Activated CD8-positive, alpha-beta memory T cell treated with anti-CD3 and anti-CD28 coated beads, Interleukin-2, amount 10 ng/mL, durations not matched to agents 7 days and 5 days (primary cell): ENCODE measurements around the gene BLVRA. TPM values are rescaled to one million over a fixed set of nuclear protein-coding genes. Genes with fewer than 3 reads are reported as not detected.
"Not testable (repeated sequence)": the region's sequence is repeated elsewhere in the genome, so short reads cannot be mapped to it uniquely, and the experiment has no call there.

ENCODE experiments used
- ATAC-seq: fragments of 150-1000 bp; cut with Tn5 transposase; one replicate; pipeline ENCODE4 v1.10.0; 2021; ENCODE audit warnings: moderate library complexity
- CTCF ChIA-PET: fragments of 350-600 bp; sonication (Branson Sonifier 250); formaldehyde crosslinking; loops from one replicate; lab custom pipeline; 2021; ENCODE audit warnings: antibody characterized with exemption; lab: Charles Lee
- DNase-seq: peaks from one replicate; pipeline ENCODE4 v3.0.0-alpha.2; 2020
- H3K27ac Mint-ChIP-seq: one replicate; pipeline ENCODE4 v1.8.0; 2021; ENCODE audit warnings: mild to moderate bottlenecking, mixed read lengths
- H3K27me3 Mint-ChIP-seq: one replicate; pipeline ENCODE4 v1.8.0; 2021; ENCODE audit warnings: mixed read lengths
- H3K36me3 Mint-ChIP-seq: one replicate; pipeline ENCODE4 v1.8.0; 2021; ENCODE audit warnings: mild to moderate bottlenecking, mixed read lengths
- H3K4me1 Mint-ChIP-seq: one replicate; pipeline ENCODE4 v1.8.0; 2021; ENCODE audit warnings: mixed read lengths
- H3K4me3 Mint-ChIP-seq: one replicate; pipeline ENCODE4 v1.8.0; 2021; ENCODE audit warnings: mild to moderate bottlenecking, moderate library complexity, mixed read lengths
- H3K9me3 Mint-ChIP-seq: one replicate; pipeline ENCODE4 v1.8.0; 2022; ENCODE audit warnings: low read depth, mixed read lengths
- total RNA-seq, 2 experiments: library from RNA; stranded (reverse); gene quantifications; one replicate each; pipeline ENCODE4 v1.2.3, GENCODE V29; 2021

BLVRA gene
- total RNA-seq, 2 experiments from 2014 or later: 37.2 to 46.9 TPM

DNA sequence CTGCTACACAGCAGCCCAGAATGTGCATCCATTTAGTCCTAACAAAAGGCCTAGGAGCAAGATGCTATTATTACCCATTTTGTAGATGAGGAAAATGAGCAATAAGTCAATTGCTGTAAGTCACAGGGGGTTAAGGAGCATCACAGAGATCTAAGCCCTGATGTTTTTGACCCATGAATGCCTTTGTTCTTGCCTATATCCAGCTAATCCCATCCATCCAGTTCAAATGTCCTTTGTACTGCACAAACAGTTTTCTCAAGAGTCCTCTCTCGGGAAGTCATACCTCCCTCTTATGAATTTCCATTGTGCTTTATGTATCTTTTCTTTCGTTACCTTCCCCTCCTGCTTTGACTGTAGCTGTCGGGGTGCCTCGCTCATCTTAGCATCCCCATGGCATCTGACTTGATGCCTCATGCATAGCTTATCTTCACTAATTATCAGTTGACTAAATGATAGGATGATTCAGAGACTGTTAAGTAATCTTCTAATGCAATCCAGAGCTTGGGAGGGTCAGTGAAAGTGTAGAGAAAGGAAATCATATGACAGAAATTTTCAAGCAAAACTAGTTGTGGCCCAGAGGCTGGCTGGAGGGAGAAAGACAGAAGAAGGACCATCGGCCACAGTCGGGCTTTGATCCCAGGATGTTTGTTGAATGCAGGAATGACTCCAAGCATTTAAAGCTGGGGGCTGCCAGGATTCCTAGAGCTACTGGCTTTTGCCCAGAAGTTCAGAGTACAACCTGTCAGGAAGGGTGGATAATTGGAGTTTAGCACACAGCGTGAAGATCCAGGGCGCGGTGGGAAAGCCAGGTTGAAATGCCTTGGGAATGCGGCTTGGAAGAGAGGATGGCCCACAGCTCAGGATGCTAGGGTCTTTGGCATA is 23.5 kb downstream of the BLVRA start:
- Mint-ChIP-seq H3K27me3 (no peaks in the 10 kb centered on the region), H3K4me1 (peaks cover 14% of the 10 kb centered on the region), H3K36me3 (peaks cover 11% of the 10 kb centered on the region), H3K27ac (no peak overlapping the region), H3K9me3 (no peaks in the 10 kb centered on the region), H3K4me3 (no peak overlapping the region)
- CTCF ChIA-PET: no interaction called here
- ATAC-seq: no peak
- no peak for DNase-seq

DNA sequence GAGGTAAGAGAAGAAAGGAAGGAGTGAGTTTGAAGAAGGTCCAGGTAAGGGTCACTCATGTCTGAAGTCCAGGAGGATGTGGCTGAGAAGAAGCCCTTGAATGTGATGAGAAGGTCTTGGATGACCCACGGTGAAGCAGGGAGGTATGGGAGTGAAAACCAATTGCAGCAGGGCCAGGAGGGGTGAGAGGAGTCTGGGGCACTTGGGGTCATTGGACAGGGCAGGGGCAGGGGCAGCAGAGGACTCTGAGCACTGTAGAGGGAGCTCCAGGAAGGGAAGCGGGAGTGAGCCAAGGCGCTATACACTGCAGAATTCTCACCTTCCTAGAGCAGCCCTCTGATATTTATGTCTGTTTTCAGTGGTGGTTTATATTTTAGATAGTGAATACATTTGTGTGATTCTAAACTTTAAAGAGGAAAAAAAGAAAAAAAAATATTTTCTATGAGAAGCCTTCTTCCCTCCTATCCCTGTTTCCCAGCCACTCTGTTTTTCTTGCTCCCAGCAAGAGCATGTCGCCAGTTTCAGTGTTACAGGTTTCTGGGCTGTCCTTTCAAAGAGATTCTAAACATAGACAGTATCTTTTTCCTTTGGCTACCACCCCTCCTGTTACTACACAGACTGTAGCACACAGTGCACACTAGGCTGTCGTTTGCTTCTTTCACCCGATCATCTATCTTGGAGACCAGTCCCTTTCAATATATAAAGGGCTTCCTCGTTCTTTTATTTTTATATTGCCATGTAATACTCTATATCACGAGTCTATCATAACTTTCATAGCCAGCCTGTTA is 24.5 kb downstream of the BLVRA start:
- H3K27ac Mint-ChIP-seq: no peak overlapping the region
- H3K36me3 Mint-ChIP-seq: peaks cover 11% of the 10 kb centered on the region
- CTCF ChIA-PET: no interaction called here
- H3K4me3 Mint-ChIP-seq: no peak overlapping the region
- no peaks in the 10 kb centered on the region for H3K27me3 Mint-ChIP-seq
- ATAC-seq (no peak), DNase-seq (no peak)
- peaks cover 14% of the 10 kb centered on the region for H3K4me1 Mint-ChIP-seq
- H3K9me3 Mint-ChIP-seq: no peaks in the 10 kb centered on the region

GRCh38 chr7:43784030-43784584 is 25.6 kb downstream of the BLVRA start:
- ATAC-seq (peak; percentile 10), DNase-seq (no peak)
- H3K27me3 Mint-ChIP-seq: no peaks in the 10 kb centered on the region
- H3K27ac Mint-ChIP-seq: no peak overlapping the region
- H3K9me3 Mint-ChIP-seq: no peaks in the 10 kb centered on the region
- H3K36me3 Mint-ChIP-seq: peaks cover 12% of the 10 kb centered on the region
- peaks cover 13% of the 10 kb centered on the region for H3K4me1 Mint-ChIP-seq
- CTCF ChIA-PET: interaction anchor here (0.6 to 2.1 kb wide), 4 partner anchors 25 to 202 kb away, joined by 3 to 7 read pairs (median 3); partner anchors contain the start of genes BLVRA and STK17A
- H3K4me3 Mint-ChIP-seq: no peak overlapping the region

GRCh38 chr7:43784585-43785087 is 26.2 kb downstream of the BLVRA start:
- peak overlapping the region; percentile 47 for H3K27ac Mint-ChIP-seq
- H3K36me3 Mint-ChIP-seq: peaks cover 11% of the 10 kb centered on the region
- ATAC-seq (peak; percentile 90), DNase-seq (peak; percentile 71)
- not testable (repeated sequence) for H3K9me3 Mint-ChIP-seq, H3K4me3 Mint-ChIP-seq, H3K27me3 Mint-ChIP-seq
- peaks cover 12% of the 10 kb centered on the region for H3K4me1 Mint-ChIP-seq
- CTCF ChIA-PET: interaction anchor here (0.6 to 2.1 kb wide), 4 partner anchors 26 to 202 kb away, joined by 3 to 7 read pairs (median 3); partner anchors contain the start of genes BLVRA and STK17A

- DNase-seq (no peak), ATAC-seq (no peak)
- no peak overlapping the region for H3K27ac Mint-ChIP-seq
- no peaks in the 10 kb centered on the region for H3K27me3 Mint-ChIP-seq
- no peaks in the 10 kb centered on the region for H3K9me3 Mint-ChIP-seq
- peaks cover 7% of the 10 kb centered on the region for H3K36me3 Mint-ChIP-seq
- H3K4me1 Mint-ChIP-seq: peaks cover 12% of the 10 kb centered on the region
- H3K4me3 Mint-ChIP-seq: no peak overlapping the region
- CTCF ChIA-PET: interaction anchor here (2.1 kb wide), 1 partner anchor 203 kb away, joined by 7 read pairs; the partner anchor contains the start of gene STK17A
These were observed 26.9 kb downstream of the BLVRA start for GRCh38 chr7:43785420-43785819.

- no peak overlapping the region for H3K27ac Mint-ChIP-seq
- H3K27me3 Mint-ChIP-seq: no peaks in the 10 kb centered on the region
- no peak overlapping the region for H3K4me3 Mint-ChIP-seq
- no peaks in the 10 kb centered on the region for H3K9me3 Mint-ChIP-seq
- ATAC-seq: no peak
- H3K36me3 Mint-ChIP-seq: peaks cover 5% of the 10 kb centered on the region
- peaks cover 12% of the 10 kb centered on the region for H3K4me1 Mint-ChIP-seq
- CTCF ChIA-PET: no interaction called here
- DNase-seq: no peak
These were observed 29.3 kb downstream of the BLVRA start for GRCh38 chr7:43787771-43788170.

DNA sequence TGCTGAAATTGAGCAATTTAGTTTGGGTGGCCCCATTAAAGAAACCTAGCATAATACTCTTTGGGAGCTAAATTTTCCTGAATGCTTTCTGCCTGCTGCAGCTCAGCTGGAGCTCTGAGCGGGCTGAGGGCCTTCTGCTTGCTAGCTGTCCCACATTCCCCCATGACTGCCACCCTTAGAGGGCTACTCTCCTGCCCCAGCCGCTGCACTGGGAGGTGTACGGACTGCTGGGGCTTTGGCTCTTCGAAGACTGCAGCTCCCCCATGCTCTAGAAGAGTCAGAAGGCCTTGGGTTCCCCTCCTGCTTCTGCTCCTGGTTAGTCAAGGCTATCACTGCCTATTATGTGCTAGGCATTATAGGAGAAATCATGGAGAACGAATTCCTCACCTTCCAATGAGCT is 31.5 kb downstream of the BLVRA start:
- Mint-ChIP-seq H3K4me3 (no peak overlapping the region), H3K9me3 (no peaks in the 10 kb centered on the region), H3K27ac (no peak overlapping the region), H3K4me1 (peaks cover 7% of the 10 kb centered on the region), H3K36me3 (peaks cover 10% of the 10 kb centered on the region), H3K27me3 (no peaks in the 10 kb centered on the region)
- DNase-seq (no peak), ATAC-seq (no peak)
- CTCF ChIA-PET: interaction anchor here (1.1 kb wide), 1 partner anchor 208 kb away, joined by 5 read pairs; the partner anchor contains the start of gene STK17A

GRCh38 chr7:43790834-43791233 is 32.4 kb downstream of the BLVRA start:
- no peak for DNase-seq
- Mint-ChIP-seq H3K9me3 (no peaks in the 10 kb centered on the region), H3K27me3 (no peaks in the 10 kb centered on the region), H3K36me3 (peaks cover 12% of the 10 kb centered on the region), H3K4me1 (peaks cover 3% of the 10 kb centered on the region), H3K4me3 (no peak overlapping the region), H3K27ac (no peak overlapping the region)
- ATAC-seq: no peak
- CTCF ChIA-PET: interaction anchor here (1.1 kb wide), 1 partner anchor 208 kb away, joined by 5 read pairs; the partner anchor contains the start of gene STK17A

DNA sequence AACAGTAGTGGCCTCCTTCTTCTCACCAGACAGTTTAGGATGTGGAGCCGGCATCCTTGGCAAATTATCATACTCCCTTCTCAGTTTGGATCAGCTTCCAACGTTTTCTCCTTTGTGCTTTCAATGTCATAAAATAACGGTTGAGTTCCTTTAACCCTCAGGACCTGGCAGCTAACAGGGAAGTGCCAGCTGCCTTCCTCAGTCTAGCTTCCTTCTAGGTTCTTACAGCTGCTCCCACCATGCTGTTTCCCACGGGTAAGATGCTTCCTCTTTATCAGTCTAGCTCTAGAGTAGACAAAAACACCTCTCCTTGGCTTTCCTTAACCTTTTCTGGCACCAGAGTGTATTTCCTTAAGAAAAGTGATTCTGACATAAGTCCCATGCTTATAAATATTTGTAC is 33.2 kb downstream of the BLVRA start:
- H3K36me3 Mint-ChIP-seq: peaks cover 15% of the 10 kb centered on the region
- H3K27me3 Mint-ChIP-seq: no peaks in the 10 kb centered on the region
- no peak overlapping the region for H3K27ac Mint-ChIP-seq
- H3K4me3 Mint-ChIP-seq: no peak overlapping the region
- no peak for DNase-seq
- CTCF ChIA-PET: interaction anchor here (2.8 kb wide), 1 partner anchor 46 kb away, joined by 8 read pairs; no protein-coding TSS in a partner anchor
- peaks cover 3% of the 10 kb centered on the region for H3K4me1 Mint-ChIP-seq
- ATAC-seq: no peak
- no peaks in the 10 kb centered on the region for H3K9me3 Mint-ChIP-seq

DNA sequence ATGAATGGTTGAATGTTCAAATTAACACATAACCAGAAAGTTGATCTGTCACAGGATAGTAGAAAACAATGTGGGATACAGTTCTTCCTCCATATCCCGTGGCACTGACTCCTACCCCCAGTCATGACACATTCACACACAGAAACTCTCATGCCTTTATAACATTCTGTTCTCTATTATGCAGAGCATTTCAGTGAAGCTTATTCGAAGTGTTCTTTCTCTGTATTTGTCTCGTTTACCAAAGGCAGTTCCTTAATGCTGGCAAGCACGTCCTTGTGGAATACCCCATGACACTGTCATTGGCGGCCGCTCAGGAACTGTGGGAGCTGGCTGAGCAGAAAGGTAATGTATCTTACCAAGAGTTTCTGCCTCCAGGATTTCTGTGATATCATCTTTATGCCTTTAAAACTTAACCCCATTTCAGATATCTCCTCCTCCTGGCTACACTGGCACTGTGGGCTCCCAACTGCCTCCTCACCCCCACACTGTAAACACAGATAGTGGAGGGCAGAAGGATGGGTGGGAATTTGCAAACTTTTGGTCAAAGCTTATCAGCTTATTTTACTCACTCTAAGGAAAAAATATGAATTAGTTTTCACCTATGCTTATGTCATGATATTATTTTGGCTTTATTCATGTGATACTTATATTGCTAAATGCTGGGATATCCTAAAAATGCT is 34.1 kb downstream of the BLVRA start:
- DNase-seq: no peak
- ATAC-seq: no peak
- Mint-ChIP-seq H3K4me1 (peaks cover 3% of the 10 kb centered on the region), H3K36me3 (peaks cover 15% of the 10 kb centered on the region), H3K9me3 (no peaks in the 10 kb centered on the region), H3K27ac (no peak overlapping the region), H3K4me3 (no peak overlapping the region), H3K27me3 (no peaks in the 10 kb centered on the region)
- CTCF ChIA-PET: interaction anchor here (1.2 to 2.8 kb wide), 2 partner anchors 45 to 210 kb away, joined by 4 to 8 read pairs; partner anchors contain the start of gene STK17A

DNA sequence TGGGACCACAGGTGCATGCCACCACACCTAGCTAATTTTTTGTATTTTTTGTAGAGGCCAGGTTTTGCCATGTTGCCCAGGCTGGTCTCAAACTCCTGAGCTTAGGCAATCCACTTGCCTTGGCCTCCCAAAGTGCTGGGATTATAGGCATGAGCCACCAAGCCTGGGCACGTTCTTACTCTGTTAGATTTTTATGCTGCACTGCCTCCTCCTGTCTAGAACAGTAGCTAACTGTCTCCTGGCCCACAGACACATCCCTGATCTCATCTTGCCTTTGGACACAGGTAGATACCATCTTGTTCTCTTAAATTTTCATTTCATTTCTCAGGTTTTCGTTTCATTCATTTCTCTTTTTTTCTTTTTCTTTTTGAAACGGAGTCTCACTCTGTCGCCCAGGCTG is 41.1 kb downstream of the BLVRA start:
- Mint-ChIP-seq H3K27me3 (no peaks in the 10 kb centered on the region), H3K4me3 (no peak overlapping the region), H3K27ac (no peak overlapping the region), H3K9me3 (no peaks in the 10 kb centered on the region), H3K36me3 (peaks cover 13% of the 10 kb centered on the region), H3K4me1 (no peaks in the 10 kb centered on the region)
- CTCF ChIA-PET: interaction anchor here (1.3 to 1.4 kb wide), 2 partner anchors 70 to 217 kb away, joined by 3 to 6 read pairs; partner anchors contain the start of genes COA1 and STK17A
- no peak for ATAC-seq
- DNase-seq: no peak

DNA sequence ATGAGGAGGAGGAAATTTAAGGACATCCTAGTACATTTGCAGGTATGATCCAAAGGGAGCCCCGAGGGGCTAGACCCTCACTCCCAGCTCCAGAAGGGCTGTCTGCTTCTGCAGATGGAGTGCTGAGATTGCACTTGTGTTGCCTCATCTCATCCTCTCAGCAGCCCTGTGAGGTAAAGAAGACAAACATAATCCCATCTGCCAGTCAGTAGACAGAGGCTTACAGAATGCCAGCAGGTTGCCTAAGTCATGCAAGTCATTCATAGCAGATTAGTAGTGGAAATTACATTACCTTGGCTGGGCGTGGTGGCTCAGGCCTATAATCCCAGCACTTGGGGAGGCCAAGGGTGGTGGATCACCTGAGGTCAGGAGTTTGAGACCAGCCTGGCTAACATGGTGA is 45.4 kb downstream of the BLVRA start:
- no peak overlapping the region for H3K27ac Mint-ChIP-seq
- CTCF ChIA-PET: no interaction called here
- no peaks in the 10 kb centered on the region for H3K27me3 Mint-ChIP-seq
- DNase-seq (no peak), ATAC-seq (no peak)
- peaks cover 10% of the 10 kb centered on the region for H3K36me3 Mint-ChIP-seq
- H3K9me3 Mint-ChIP-seq: no peaks in the 10 kb centered on the region
- H3K4me1 Mint-ChIP-seq: no peaks in the 10 kb centered on the region
- H3K4me3 Mint-ChIP-seq: no peak overlapping the region
